Loucy (cell line): ENCODE measurements around the gene SLC17A9.

Experiments
- EZH2phosphoT487 ChIP-seq: fragments of 200-600 bp; IDR thresholded peaks from 2 replicates; pipeline ENCODE4 v1.6.1; 2018; ENCODE audit warnings: antibody characterized with exemption, mild to moderate bottlenecking, moderate library complexity, borderline replicate concordance
- TF ChIP-seq, protein P1 (sequence below): fragments of 200-600 bp; sonication (generic); conservative IDR thresholded peaks from 2 replicates; pipeline ENCODE4 v1.5.1; 2014; ENCODE audit warnings: mild to moderate bottlenecking, antibody characterized with exemption, low read length

GRCh38 chr20:62984666-62985443 lies 32.3 kb downstream of the SLC17A9 start:
- TF ChIP-seq, protein P1, sequence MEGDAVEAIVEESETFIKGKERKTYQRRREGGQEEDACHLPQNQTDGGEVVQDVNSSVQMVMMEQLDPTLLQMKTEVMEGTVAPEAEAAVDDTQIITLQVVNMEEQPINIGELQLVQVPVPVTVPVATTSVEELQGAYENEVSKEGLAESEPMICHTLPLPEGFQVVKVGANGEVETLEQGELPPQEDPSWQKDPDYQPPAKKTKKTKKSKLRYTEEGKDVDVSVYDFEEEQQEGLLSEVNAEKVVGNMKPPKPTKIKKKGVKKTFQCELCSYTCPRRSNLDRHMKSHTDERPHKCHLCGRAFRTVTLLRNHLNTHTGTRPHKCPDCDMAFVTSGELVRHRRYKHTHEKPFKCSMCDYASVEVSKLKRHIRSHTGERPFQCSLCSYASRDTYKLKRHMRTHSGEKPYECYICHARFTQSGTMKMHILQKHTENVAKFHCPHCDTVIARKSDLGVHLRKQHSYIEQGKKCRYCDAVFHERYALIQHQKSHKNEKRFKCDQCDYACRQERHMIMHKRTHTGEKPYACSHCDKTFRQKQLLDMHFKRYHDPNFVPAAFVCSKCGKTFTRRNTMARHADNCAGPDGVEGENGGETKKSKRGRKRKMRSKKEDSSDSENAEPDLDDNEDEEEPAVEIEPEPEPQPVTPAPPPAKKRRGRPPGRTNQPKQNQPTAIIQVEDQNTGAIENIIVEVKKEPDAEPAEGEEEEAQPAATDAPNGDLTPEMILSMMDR, result no peak
- TF ChIP-seq EZH2phosphoT487, result no peak
